Measurements from ENCODE around the gene ANKRD23.

DNA sequence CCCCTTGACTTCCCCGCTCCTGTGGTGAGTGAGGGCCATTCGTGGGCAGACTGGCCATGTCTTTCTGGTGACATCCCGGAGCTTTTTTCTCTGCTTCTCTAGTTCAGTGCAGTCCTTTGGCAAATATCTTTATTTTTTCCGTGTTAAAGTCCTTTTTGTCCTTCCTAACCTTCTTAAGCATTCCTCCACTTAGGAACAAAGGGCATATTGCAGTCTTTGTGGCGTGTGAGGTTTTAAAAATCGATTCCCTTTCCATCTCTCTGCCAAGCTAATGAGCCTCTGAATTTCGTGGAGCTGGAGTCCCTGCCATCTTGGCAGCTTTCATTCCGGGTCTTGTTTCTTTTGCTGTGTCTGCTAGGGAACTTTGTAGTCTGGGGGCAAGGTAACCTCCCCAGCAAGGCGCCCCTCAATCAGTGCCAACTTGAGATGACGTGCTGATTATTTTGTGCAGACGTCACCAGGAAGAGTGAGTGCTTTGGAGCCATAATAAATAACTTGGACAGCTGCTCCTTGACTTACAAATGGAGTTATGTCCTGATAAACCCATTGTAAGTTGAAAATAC, 22.6 kb downstream of the ANKRD23 start:
- TF ChIP-seq TAF1 (IDR thresholded peaks at IDR 0.05; ENCODE audit: low read depth), result no peak
- TF ChIP-seq NFIC (IDR thresholded peaks at IDR 0.05), result no peak
- no peak for TF ChIP-seq YY1 (IDR thresholded peaks at IDR 0.05; ENCODE audit: low read depth)
- TF ChIP-seq ZBTB7A (IDR thresholded peaks at IDR 0.05; ENCODE audit: low read depth), result no peak
